Endothelial cell of umbilical vein (primary cell): ENCODE data around the gene VAPB.

Source experiments
- CTCF ChIP-seq, 2 donors: IDR thresholded peaks; 1 replicate in 1 of 2; 2 replicates in 1 of 2; pipeline ENCODE4 v1.5.1; 2011; ENCODE audit warnings: low read length in 2 of 2, mild to moderate bottlenecking in 2 of 2, moderate library complexity in 2 of 2, control low read depth in 1 of 2, inconsistent platforms in 1 of 2, low read depth in 1 of 2; ENCODE audit not compliant: insufficient read depth in 1 of 2; ENCODE audit errors: extremely low read depth in 1 of 2
- EZH2 ChIP-seq: IDR thresholded peaks from 2 replicates; pipeline ENCODE4 v1.6.1; 2012; ENCODE audit warnings: borderline replicate concordance, low read depth, mild to moderate bottlenecking, moderate library complexity, low read length, inconsistent platforms; ENCODE audit not compliant: severe bottlenecking
- MAX ChIP-seq: IDR thresholded peaks from 2 replicates; pipeline ENCODE4 v1.6.1; 2011; ENCODE audit not compliant: insufficient read depth, insufficient read length
- MYC ChIP-seq: IDR thresholded peaks from one replicate; pipeline ENCODE4 v1.6.1; 2011; ENCODE audit warnings: mild to moderate bottlenecking, low read depth, low read length
- POLR2A ChIP-seq: IDR thresholded peaks from 2 replicates; pipeline ENCODE4 v1.6.1; 2012; ENCODE audit warnings: low read depth, mild to moderate bottlenecking, control low read depth, low read length
- POLR2AphosphoS5 ChIP-seq: IDR thresholded peaks from 2 replicates; pipeline ENCODE4 v1.6.1; 2012; ENCODE audit warnings: low read depth, mild to moderate bottlenecking, control low read depth, low read length, moderate library complexity; ENCODE audit not compliant: insufficient read depth

GRCh38 chr20:58339741-58340140, 49.3 kb upstream of the VAPB start:
- TF ChIP-seq EZH2 (no peak), POLR2A (no peak), POLR2AphosphoS5 (no peak), MAX (no peak), CTCF (IDR thresholded peaks at IDR 0.05; ENCODE audit: extremely low read depth in 1 of 2, insufficient read depth in 1 of 2, low read depth in 1 of 2, low read length in 2 of 2) (no peak), MYC (no peak)
